Right renal cortex interstitium (tissue), 3 donors: ENCODE data around the gene VAMP2. TPM values are rescaled to one million over a fixed set of nuclear protein-coding genes. Genes with fewer than 3 reads are reported as not detected.

Experiments used
- DNase-seq, 3 donors: peaks; one replicate each; pipeline ENCODE4 v3.0.0-alpha.2; 2013; ENCODE audit warnings: low read depth in 3 of 3, low spot score in 2 of 3
- polyA plus RNA-seq, 3 donors: library from polyadenylated mRNA; unstranded; fragments of 120-200 nt; gene quantifications; one replicate each; pipeline ENCODE4 v1.2.1, GENCODE V29; 2013; ENCODE audit not compliant: insufficient read length in 3 of 3

The VAMP2 gene
- polyA plus RNA-seq, 3 donors = 98.7 to 114 (median 102) TPM

DNA sequence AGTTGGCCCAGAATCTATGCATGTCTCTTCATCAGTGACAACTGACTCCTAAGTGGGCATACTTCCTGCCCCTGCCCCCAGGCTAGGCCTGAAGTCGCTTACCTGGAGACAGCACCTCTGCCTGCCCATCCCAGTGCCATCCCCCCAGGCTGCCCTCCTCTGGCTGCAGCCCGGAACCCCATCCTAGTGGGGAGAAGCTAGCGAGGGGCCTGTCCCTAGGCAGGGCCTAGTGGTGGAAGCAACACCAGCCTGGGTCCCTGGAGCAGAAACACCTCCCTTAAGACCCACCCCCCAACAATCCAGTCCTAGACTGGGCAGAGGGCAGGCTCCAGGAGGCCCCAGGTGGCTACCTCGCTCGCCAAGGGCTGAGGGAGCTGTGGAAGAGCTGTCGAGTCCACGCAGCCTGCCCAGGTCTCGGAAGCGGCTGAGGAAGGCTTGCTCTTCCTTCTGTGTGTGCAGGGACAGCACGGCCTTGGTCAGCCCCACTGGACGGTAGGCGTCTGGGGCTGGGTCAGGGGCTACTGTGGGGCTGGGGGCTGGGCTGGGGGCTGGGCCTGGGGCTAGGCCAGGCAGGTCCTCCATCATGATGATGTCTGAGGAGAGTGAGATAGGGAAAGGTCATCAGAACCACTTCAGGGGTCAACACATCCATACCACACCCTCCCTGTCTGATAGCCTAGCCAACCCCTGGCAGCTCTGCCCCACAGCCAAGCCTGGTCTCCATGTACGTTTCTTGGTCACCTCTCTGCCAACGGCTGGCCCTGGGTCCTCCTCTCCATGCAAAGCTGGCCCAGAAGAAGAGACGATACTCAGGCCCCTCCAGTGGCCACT, 18.1 kb downstream of the VAMP2 start:
- DNase-seq = no peak

DNA sequence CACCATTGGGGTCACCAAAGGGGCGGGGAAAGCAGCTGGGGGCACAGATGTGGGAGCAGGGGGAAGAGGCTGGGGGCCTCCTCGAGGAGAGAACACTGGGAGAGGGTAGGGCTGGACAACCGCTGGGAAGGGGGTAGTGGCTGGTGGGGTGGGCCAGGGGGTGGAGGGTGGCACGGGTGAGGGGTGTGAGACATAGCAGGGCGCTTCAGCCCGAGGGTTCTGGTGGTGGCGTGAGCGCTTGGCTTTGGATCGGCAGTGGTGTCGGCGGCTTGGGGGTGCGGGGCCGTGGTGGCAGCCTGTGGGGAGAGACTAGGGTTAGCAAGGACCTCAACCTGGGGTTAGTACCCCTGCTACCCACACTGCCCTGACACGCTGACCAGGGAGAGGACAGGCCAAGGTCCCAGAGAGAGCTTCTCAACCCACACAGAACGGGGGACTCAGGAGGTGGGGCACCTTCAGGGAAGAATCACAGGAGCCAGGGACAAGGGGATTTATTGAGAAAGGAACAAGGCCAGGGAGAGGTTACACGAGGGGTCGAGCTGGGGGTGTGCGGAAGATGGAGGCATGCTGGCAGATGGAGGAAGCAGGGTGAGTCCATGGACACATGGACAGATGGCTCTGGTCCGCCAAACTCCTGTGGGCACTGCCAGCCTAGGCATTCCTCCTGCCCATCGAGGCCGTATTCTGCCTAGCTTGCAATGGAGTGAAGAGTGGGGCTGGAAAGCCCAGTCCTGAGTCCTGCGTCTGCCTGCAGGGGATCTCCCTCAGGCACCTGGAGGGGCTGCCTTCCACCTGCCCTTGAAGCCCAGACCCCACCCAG, 19.0 kb downstream of the VAMP2 start:
- DNase-seq = no peak

DNA sequence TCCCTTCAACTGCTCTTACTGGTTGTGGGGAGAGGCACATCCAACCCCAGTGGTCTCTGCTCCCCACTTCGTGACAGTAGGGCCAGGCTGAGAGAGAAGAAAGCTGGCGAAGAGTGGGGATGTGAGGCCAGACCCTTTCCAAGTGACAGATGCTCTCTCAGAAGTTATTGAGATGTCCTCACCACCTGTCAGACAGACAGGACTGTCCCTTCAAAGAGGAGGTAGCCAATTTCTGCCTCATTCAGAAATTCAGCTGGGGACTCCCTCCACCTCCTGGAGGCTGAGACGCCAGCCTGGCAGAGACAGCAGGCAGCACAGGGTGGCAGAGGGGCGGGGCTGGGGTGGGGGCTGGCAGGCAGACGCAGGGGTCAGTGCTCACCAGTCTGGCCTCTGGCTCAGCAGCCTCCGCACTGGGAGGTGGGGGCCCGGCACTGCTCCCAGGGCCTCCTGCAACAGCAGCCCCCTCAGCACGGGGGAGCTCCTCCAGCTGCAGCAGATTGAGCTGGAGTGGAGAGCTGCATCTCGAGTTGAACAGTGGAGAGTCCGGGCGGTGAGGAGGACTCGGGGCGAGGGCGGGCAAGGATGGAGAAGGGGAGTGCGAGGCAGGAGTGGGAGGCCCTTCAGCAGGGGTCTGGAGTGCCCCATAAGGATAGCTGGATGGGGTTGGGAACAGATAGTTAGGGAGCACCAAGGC, 19.7 kb downstream of the VAMP2 start:
- DNase-seq = no peak

DNA sequence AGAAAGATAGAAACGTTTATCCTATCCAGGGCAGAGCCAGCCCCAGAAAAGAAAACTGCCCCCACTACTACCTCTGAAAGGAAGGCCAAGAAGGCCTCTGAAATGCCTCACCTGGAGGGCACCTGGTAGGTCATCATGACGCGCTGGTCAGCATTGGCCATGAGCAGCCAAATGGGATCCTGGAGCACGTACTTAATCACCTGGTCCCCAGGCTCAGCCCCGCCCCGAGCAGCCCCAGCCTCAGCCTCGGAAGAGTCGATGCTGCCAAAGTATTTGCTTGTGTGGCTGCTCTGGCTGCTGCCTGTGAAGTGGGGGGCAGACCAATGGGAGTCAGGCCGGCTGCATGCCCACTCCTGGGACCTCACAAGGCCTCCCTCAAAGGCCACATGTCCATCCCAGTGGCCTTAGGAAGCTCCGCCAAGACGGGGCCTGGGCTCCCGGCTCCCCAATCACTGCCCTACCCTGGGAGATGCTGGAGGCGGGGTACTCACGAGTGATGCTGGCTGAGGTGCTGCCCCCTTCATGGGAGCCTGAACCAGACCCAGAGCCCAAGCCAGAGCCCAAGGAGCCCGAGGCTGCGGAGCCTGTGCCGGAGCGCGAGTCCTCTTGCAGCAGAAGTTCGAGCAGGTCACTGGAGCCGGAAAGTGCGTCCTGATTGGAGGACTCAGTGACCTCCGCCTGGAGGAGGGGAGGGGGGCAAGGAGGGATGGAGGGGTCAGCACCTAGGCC, 20.4 kb downstream of the VAMP2 start:
- no peak for DNase-seq

DNA sequence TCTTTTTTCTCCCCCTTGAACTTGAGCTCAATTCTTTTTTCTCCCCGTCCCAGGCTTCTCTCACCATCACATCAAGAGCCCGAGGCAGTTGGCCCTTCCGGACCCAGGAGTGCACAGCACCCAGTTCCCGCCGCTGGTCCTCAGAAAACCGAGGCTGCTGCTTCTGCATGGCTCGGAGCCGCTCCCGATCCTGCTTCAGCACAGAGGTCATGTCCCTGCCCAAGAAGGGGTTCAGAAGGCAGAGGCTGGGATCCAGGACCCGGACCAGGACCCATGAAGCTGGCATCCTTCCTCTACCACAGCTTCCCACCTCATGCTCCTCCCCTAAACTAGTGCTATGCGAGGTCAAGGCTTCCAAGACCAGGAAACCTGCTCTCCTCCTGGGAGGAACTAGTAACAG, 21.0 kb downstream of the VAMP2 start:
- no peak for DNase-seq

DNA sequence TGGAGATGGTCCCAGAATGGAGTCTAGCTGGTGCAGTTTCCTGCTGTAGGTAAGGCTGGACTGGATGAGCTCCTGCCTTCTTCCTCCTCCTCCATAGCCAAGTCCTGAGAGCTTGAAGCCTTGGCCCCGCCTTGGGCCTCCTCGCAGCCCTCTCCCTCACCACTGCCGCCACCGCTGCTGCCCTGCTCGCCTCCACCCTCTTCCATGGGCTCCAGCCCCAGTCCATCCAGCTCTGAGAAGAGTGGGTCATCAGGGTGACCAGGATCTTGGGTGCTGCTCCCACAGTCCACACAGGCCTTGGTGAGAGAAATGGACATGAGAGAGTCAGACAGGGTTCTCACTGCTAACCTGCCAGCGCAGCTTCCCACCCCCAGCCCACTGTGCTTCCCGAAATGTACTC, 21.7 kb downstream of the VAMP2 start:
- no peak for DNase-seq

DNA sequence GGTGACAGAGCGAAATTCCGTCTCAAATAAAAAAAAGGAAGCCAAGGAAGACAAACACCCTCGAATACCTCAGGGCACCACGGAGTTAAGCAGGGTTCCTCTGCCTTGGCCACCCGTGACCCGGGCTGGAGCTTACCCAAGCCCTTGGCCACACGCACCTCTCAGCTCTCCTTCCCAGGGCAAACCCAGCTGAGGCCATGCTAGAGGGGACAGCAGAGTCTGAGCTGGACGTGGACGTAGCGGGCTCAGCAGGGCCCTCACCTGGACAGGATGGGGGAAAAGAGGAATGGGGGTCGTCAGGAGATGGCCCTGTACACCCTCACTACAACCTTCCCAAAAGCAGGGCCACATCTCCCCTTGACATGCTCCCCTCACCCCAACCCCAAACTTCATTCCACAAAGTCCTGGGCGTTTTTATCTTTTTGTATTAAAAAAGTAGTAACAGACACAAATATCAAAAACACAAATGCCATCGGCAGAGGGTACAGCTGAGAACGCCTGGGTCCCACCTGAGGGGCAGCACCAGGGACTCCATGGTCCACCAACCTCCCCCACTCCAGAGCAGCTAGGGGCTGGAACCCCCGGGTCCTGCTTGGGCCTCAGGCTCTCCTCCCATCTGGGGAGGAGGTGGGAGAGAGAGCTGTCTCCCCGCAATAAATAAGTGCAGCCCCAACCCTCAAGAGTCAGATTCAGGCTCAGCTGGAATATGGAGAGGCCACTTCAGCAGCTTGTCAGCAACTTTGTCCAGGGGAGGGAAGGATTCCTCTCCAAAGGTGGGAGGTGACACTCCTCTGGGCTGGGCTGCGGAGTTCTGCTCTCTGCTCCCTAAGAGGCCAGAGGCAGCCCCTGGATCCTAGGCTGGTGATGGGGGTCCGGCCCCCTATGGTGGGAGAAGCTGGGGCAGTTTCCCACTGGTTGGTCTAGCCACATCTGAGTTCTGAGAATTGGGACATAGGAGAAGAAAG, 22.4 kb downstream of the VAMP2 start:
- DNase-seq = no peak

DNA sequence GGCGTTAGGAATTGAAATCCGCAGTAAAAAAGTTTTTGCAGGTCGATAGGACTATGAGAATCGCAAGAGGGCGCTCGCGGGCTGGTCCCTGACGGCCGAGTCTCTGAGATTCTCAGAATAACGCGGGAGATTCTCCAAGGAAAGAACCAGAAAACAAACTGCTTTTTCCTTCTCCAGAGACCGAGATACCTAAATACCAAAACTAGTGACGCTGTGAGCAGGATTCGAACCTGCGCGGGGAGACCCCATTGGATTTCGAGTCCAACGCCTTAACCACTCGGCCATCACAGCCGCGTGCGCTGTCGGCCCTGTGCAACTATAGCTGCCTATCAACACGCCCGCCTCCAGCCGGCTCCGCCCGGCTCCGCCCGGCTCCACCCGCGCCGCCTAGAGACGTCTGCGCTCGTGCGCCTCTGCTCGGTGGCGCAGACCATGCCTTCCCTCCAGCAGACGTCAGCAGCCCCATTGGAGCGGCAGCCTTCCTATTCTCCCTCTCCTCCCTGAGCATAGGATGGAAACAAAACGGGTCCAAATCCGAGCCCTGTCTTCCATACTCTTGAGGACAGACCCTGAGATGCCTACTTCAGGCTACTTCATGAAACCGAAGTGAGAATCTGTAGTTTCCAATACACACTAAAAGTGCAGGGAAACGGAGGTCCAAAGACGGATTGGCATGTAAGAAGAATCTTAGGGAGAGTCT, 23.9 kb downstream of the VAMP2 start:
- peak in 2 of 3 donors; percentile 94 for DNase-seq

DNA sequence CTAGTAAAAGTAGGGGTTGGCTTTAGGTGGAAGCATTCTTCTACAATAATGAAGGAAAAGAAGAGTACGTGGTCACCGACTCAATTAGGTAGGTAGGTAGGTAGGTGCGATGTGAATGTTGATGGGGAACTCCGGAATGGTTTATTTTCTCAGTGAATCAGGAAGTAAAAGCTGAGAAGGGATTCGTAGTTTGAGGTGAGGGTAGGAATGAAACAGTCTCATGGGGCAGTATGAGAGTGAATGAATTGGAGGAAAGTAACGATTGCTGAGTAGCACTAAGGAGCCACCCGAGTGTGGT, 24.4 kb downstream of the VAMP2 start:
- DNase-seq = no peak

DNA sequence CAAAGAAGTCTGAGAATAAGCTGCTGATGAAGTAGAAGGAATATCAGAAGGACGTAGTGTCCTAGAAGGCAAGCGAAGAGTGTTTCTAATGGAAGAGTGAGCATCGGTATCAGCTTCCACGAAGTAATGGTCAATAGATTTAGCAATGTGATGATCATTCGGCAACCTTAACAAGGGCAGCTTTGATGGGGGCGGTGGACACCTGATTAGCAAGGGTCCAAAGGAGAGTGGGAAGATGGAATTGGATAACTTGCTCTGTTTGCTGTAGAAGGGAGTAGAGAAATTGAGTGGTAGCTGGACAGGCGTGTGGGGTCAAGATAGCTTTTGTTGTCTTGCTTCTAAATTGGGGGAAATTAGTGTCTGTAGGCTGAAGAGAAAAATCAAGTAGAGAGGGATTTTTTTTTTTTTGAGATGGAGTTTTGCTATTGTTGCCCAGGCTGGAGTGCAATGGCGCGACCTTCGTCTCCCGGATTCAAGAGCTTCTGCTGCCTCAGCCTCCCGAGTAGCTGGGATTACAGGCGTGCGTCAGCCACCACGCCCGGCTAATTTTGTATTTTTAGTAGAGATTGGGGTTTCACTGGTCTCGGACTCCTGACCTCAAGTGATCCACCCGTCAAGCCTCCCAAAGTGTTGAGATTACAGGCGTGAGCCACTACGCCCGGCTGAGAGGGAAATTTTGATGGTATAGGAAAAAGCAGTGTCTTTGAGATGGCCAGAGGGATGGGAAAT, 24.9 kb downstream of the VAMP2 start:
- no peak for DNase-seq

DNA sequence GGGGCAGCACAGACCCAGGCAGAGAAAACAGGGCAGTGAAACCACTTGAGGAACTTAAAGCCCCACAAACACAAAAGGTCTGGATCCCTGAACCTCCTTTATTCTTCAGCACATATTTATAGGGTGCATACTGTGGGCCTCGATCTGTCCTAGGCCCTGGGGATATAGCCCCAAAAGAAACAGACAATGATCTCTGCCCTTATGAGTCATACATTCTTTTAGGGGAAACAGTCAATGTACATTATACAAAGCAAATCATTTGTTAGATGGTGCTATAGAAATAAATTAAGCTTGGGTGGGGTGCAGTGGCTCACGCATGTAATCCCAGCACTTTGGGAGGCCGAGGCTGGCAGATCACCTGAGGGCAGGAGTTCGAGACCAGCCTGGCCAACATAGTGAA, 28.8 kb downstream of the VAMP2 start:
- DNase-seq = no peak

DNA sequence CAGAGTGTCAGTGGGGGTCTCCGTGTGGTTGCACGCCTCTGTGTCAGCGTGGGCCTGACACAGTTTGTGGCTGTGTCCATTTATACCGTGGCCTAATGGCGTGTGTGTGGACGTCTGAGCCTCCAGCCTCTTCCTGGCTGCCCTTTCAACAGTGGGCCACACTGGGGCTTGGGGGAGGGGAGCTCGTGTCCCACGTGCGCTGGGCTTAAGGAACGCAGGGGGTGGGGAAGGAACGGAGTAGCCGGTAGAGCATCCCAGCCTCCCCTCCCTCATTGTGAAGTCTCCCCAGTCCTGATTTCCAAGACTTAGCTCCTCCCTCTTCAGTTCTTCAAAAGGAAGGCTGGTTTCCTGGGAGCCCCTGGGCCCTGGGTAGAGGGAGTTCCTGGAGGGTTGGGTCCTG, 29.3 kb downstream of the VAMP2 start:
- DNase-seq = no peak

DNA sequence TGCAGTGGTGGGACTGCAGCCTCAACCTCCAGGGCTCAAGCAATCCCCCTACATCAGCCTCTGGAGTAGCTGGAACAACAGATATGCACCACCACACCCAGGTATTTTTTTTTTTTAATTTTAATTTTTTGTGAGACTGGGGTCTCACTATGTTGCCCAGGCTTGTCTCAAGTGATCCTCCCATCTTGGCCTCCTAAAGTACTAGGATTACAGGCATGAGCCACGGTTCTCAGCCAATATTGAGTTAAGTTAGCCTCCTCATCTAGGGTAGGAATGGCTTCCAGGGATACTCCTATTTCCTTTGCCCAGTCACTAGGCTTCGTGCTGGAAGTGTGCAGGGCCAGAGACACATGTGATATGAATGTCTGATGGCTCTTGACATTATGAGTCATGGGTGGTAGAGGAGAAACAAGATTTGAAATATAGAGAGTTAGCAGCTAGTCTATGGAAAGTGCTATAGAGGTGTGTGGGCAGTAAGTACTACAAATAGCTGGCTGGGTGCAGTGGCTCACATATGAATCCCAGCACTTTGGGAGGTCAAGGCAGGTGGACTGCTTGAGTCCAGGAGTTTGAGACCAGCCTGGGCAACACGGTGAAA, 30.8 kb downstream of the VAMP2 start:
- no peak for DNase-seq

DNA sequence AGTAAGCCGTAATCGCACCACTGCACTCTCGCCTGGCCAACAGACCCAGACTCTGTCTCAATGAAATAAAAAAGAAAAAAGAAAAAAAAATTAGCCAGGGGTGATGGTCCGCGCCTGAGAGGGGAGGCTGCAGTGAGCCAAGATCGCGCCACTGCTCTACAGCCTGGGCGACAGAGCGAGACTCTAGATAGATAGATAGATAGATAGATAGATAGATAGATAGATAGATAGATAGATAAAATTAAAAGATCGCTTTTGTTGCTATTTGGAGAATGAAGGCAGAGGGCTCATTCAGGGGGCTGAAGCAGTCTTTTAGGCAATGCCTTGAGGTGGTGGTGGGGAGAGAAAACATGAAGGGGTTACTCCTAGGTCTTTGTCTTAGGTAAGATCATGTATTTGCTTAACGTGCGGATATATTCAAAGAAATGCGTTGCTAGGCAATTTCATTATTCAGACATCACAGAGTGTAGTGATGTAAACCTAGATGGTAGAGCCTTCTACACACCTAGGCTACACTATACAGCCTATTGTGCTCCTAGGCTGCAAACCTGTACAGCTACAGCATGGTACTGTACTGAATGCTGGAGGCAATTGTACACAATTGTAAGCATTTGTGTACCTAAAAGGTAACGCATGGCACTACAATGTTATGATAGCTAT, 34.5 kb downstream of the VAMP2 start:
- DNase-seq = no peak

DNA sequence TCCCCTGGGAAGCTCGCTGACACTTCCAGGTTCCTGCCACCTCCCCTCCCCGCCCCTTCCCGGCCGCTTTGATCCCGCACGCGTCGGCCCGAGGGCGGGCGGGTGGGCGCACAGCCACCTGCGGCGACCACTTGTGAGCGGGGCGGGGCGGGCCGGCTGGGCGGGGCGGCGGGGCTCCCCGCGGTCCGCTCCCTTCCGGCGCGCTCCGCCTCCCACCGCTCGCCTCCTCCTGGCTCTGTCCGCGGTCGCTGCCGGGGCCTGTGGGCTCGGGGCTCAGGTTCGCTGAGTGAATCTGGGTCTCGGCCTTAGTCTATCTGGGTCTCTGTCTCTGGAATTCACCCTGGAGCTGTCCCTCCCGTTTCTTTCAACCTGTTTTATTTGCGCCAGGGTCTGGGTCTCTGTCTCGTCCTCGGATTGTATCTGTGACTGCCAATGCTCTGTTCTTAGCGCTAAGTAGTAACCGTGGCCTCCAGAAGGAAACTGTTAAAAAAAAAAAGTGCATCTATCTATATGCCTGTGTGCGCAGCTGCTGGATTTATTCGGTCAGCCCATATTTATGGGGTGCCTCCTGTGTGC, 36.2 kb downstream of the VAMP2 start:
- DNase-seq = no peak

DNA sequence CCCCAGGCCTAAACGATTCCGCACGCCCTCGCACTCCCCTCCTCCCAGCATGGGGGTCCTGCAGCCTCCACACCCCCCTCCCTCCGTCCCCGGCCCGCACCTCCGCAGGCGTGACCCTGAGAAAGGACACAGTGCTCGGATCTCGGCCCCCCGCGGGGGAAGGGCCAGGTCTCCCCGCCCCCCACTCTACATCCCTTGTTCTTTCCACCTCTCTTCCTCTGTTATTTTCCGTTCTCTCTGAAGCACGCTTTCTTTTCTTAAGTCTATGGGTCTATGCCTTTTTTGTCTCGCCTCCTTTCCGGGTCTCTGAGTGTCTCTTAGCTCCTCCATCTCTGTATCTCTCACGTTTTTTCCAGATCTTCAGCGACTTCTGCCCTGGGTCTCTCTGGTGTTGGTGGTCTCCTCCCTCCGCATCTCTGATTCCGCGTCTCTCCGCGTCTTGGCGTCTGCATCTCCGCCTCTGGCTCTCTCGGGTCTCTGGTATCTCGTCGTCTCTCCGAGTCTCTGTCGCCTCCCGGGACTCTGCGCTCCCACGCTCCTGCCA, 36.7 kb downstream of the VAMP2 start:
- DNase-seq = no peak
